Suprapubic skin (tissue), 4 donors: ENCODE measurements around the gene TSSK1B.

Experiments used
- CTCF ChIP-seq, 2 donors: fragments of 200-600 bp in 1 of 2; fragments of 450-650 bp in 1 of 2; sonication (generic) in 1 of 2; IDR thresholded peaks; one replicate each; pipeline ENCODE4 v1.5.1; 2016 to 2019; ENCODE audit warnings: antibody characterized with exemption in 2 of 2, mild to moderate bottlenecking in 1 of 2, moderate library complexity in 1 of 2
- POLR2A ChIP-seq, 2 donors: fragments of 450-650 bp; IDR thresholded peaks; one replicate each; pipeline ENCODE4 v1.6.1; 2017; ENCODE audit warnings: antibody characterized with exemption in 2 of 2, mild to moderate bottlenecking in 2 of 2, moderate library complexity in 2 of 2
- POLR2AphosphoS5 ChIP-seq, 3 donors: sonication (generic); formaldehyde crosslinking; IDR thresholded peaks; one replicate each; pipeline ENCODE4 v1.6.1; 2017; ENCODE audit warnings: antibody characterized with exemption in 3 of 3

GRCh38 chr5:113397046-113397445 is 37.7 kb downstream of the TSSK1B start:
- TF ChIP-seq POLR2A (IDR thresholded peaks at IDR 0.05): no peak
- no peak for TF ChIP-seq CTCF (IDR thresholded peaks at IDR 0.05)
- no peak for TF ChIP-seq POLR2AphosphoS5 (IDR thresholded peaks at IDR 0.05)
